GM23248 (cell line): ENCODE data around the gene KRTAP5-7. TPM values are rescaled to one million over a fixed set of nuclear protein-coding genes. Genes with fewer than 3 reads are reported as not detected.

Experiments used
- DNase-seq: peaks from one replicate; pipeline ENCODE4 v3.0.0-alpha.2; 2015
- H2AFZ ChIP-seq: fragments of 200-600 bp; sonication (generic); 2 replicates; pipeline ENCODE4 v1.6.1; 2016; ENCODE audit warnings: antibody characterized with exemption
- H3F3A ChIP-seq: fragments of 200-600 bp; sonication (generic); 2 replicates; pipeline ENCODE4 v1.6.1; 2016; ENCODE audit warnings: mild to moderate bottlenecking, antibody characterized with exemption, mixed run types; ENCODE audit not compliant: insufficient read depth
- H3K27ac ChIP-seq: fragments of 200-600 bp; sonication (generic); 2 replicates; pipeline ENCODE4 v1.5.1; 2016; ENCODE audit warnings: mild to moderate bottlenecking
- H3K27me3 ChIP-seq: fragments of 200-600 bp; sonication (generic); replicated peaks from 2 replicates; pipeline ENCODE4 v1.6.1; 2016; ENCODE audit warnings: mild to moderate bottlenecking; ENCODE audit not compliant: insufficient read depth
- H3K36me3 ChIP-seq: fragments of 200-600 bp; sonication (generic); 2 replicates; pipeline ENCODE4 v1.6.1; 2016; ENCODE audit warnings: low read depth, mild to moderate bottlenecking
- H3K4me1 ChIP-seq: fragments of 200-600 bp; sonication (generic); 2 replicates; pipeline ENCODE4 v1.6.1; 2016; ENCODE audit warnings: mild to moderate bottlenecking; ENCODE audit not compliant: insufficient read depth
- H3K4me2 ChIP-seq: fragments of 200-600 bp; sonication (generic); one replicate; pipeline ENCODE4 v1.6.1; 2016; ENCODE audit warnings: mild to moderate bottlenecking; ENCODE audit not compliant: unreplicated experiment
- H3K4me3 ChIP-seq: fragments of 200-600 bp; sonication (generic); 2 replicates; pipeline ENCODE4 v1.5.1; 2016; ENCODE audit warnings: mild to moderate bottlenecking
- H3K79me2 ChIP-seq: fragments of 200-600 bp; sonication (generic); 2 replicates; pipeline ENCODE4 v1.6.1; 2016; ENCODE audit warnings: mild to moderate bottlenecking; ENCODE audit not compliant: insufficient read depth
- H3K9ac ChIP-seq: fragments of 200-600 bp; sonication (generic); 2 replicates; pipeline ENCODE4 v1.6.1; 2016; ENCODE audit warnings: mild to moderate bottlenecking
- H3K9me2 ChIP-seq: fragments of 200-600 bp; sonication (generic); 2 replicates; pipeline ENCODE4 v1.6.1; 2016; ENCODE audit warnings: mixed run types, mild to moderate bottlenecking, moderate library complexity; ENCODE audit not compliant: insufficient read depth
- H3K9me3 ChIP-seq: fragments of 200-600 bp; sonication (generic); one replicate; pipeline ENCODE4 v1.6.1; 2017; ENCODE audit warnings: low read depth
- H4K20me1 ChIP-seq: fragments of 200-600 bp; sonication (generic); 2 replicates; pipeline ENCODE4 v1.6.0; 2016; ENCODE audit not compliant: insufficient read depth
- EZH2 ChIP-seq: fragments of 200-600 bp; sonication (generic); IDR thresholded peaks from 2 replicates; pipeline ENCODE4 v1.6.1; 2018; ENCODE audit warnings: antibody characterized with exemption, mild to moderate bottlenecking; ENCODE audit not compliant: insufficient read depth, poor library complexity, severe bottlenecking
- EZH2phosphoT487 ChIP-seq: fragments of 200-600 bp; sonication (generic); IDR thresholded peaks from 2 replicates; pipeline ENCODE4 v1.6.1; 2018; ENCODE audit warnings: antibody characterized with exemption, moderate library complexity, mild to moderate bottlenecking, low read depth; ENCODE audit not compliant: insufficient read depth
- WGBS, 2 experiments: methylation state at CpG; one replicate each; pipeline ENCODE4 v1.1.6; 2015 to 2017; ENCODE audit warnings: low lambda C conversion rate in 2 of 2, low coverage in 1 of 2; ENCODE audit errors: missing lambda C conversion rate in 2 of 2; 5-methylcytosine and 5-hydroxymethylcytosine counted together
- in situ Hi-C: fragments of 300-500 bp; cut with MboI; formaldehyde crosslinking; loops from 2 replicates; pipeline ENCODE4 v1.15.0; 2020
- polyA plus RNA-seq: library from polyadenylated mRNA; unstranded; fragments of >200 nt; fragmentation: Nextera tagmentation; extraction: Ambion mirVana; gene quantifications from 2 replicates; pipeline ENCODE4 v1.2.1, GENCODE V29; 2016
- total RNA-seq: library from RNA; depleted of rRNA; stranded (reverse); fragments of >200 nt; shearing (Covaris generic); gene quantifications from 2 replicates; pipeline ENCODE4 v1.2.3, GENCODE V29; 2014

Gene KRTAP5-7
- total and polyA plus RNA-seq, 2 experiments from 2014 or later, result not detected

- Histone ChIP-seq H4K20me1 (no peaks in the 10 kb centered on the region), H3K79me2 (no peaks in the 10 kb centered on the region), H2AFZ (no peak overlapping the region), H3K4me2 (no peak overlapping the region), H3K4me3 (no peak overlapping the region), H3K9me3 (no peaks in the 10 kb centered on the region), H3K9me2 (no peaks in the 10 kb centered on the region), H3K36me3 (peaks cover 18% of the 10 kb centered on the region; the same call in 1 of the 2 replicates), H3F3A (no peaks in the 10 kb centered on the region), H3K9ac (no peak overlapping the region), H3K4me1 (no peaks in the 10 kb centered on the region), H3K27me3 (no peaks in the 10 kb centered on the region), H3K27ac (no peak overlapping the region)
- DNase-seq, result no peak
- TF ChIP-seq EZH2phosphoT487, result no peak
- TF ChIP-seq EZH2, result no peak
- in situ Hi-C loops, result no loop called here
- 78 to 90% methylated on average over 6 of the region's 6 CpGs for WGBS, 2 experiments
These were observed 42.0 kb upstream of the KRTAP5-7 start for GRCh38 chr11:71485063-71485399.

- Histone ChIP-seq H3K27ac (no peak overlapping the region), H4K20me1 (no peaks in the 10 kb centered on the region), H3K36me3 (peaks cover 14% of the 10 kb centered on the region; the same call in 1 of the 2 replicates), H3K4me1 (no peaks in the 10 kb centered on the region), H3F3A (no peaks in the 10 kb centered on the region), H2AFZ (no peak overlapping the region), H3K9ac (no peak overlapping the region), H3K27me3 (no peaks in the 10 kb centered on the region), H3K79me2 (no peaks in the 10 kb centered on the region), H3K4me2 (no peak overlapping the region), H3K9me2 (no peaks in the 10 kb centered on the region), H3K4me3 (no peak overlapping the region), H3K9me3 (no peaks in the 10 kb centered on the region)
- WGBS, 2 experiments, result 96 to 97% methylated on average over 18 of the region's 18 CpGs
- in situ Hi-C loops, result no loop called here
- no peak for DNase-seq
- TF ChIP-seq EZH2 (no peak), EZH2phosphoT487 (no peak)
These were observed 41.6 kb upstream of the KRTAP5-7 start for GRCh38 chr11:71485466-71485865.

GRCh38 chr11:71486320-71486719 lies 40.7 kb upstream of the KRTAP5-7 start:
- Histone ChIP-seq H2AFZ (no peak overlapping the region), H3K27me3 (no peaks in the 10 kb centered on the region), H3F3A (no peaks in the 10 kb centered on the region), H3K4me3 (no peak overlapping the region), H3K27ac (no peak overlapping the region), H3K36me3 (peaks cover 13% of the 10 kb centered on the region; the same call in 1 of the 2 replicates), H3K9me2 (no peaks in the 10 kb centered on the region), H3K79me2 (no peaks in the 10 kb centered on the region), H3K9ac (no peak overlapping the region), H4K20me1 (no peaks in the 10 kb centered on the region), H3K9me3 (no peaks in the 10 kb centered on the region), H3K4me2 (no peak overlapping the region), H3K4me1 (no peaks in the 10 kb centered on the region)
- in situ Hi-C loops, result no loop called here
- no peak for TF ChIP-seq EZH2
- TF ChIP-seq EZH2phosphoT487, result no peak
- DNase-seq, result no peak
- WGBS, 2 experiments, result 93 to 100% methylated on average over 1 of the region's 1 CpG

GRCh38 chr11:71488681-71489270 lies 38.3 kb upstream of the KRTAP5-7 start:
- Histone ChIP-seq H3K27ac (no peak overlapping the region), H3K4me2 (no peak overlapping the region), H3K79me2 (no peaks in the 10 kb centered on the region), H3K9ac (no peak overlapping the region), H3K9me3 (no peaks in the 10 kb centered on the region), H3K36me3 (peaks cover 5% of the 10 kb centered on the region; the same call in 1 of the 2 replicates), H4K20me1 (no peaks in the 10 kb centered on the region), H3K27me3 (no peaks in the 10 kb centered on the region), H2AFZ (no peak overlapping the region), H3F3A (no peaks in the 10 kb centered on the region), H3K4me1 (no peaks in the 10 kb centered on the region), H3K4me3 (no peak overlapping the region), H3K9me2 (no peaks in the 10 kb centered on the region)
- in situ Hi-C loops, result no loop called here
- 81 to 86% methylated on average over 6 of the region's 6 CpGs for WGBS, 2 experiments
- TF ChIP-seq EZH2phosphoT487 (no peak), EZH2 (no peak)
- no peak for DNase-seq
